HepG2 (cell line): ENCODE measurements around the gene KIF2C. TPM values are rescaled to one million over a fixed set of nuclear protein-coding genes. Genes with fewer than 3 reads are reported as not detected.

ENCODE experiments used
- ATAC-seq: fragments of 200-7000 bp; cut with Tn5 transposase; 3 replicates; pipeline ENCODE4 v1.9.1; 2020; ENCODE audit warnings: mild to moderate bottlenecking, moderate library complexity
- BruUV-seq: library from RNA; stranded (reverse); fragments of 400-500 nt; replicated peaks from 2 replicates; lab custom pipeline; 2021; lab: Mats Ljungman, UMichigan
- CTCF ChIA-PET: fragments of 300-600 bp; formaldehyde crosslinking; extraction: SDS; loops from one replicate; lab custom pipeline; 2021; ENCODE audit warnings: low total read pairs, inconsistent platforms, low intra/inter-chr PET ratio; lab: Yijun Ruan, JAX
- POLR2A ChIA-PET: fragments of 350-600 bp; sonication (Branson Sonifier 250); formaldehyde crosslinking; loops from one replicate; lab custom pipeline; 2020; ENCODE audit warnings: antibody characterized with exemption, inconsistent platforms; lab: Yijun Ruan, JAX
- DNase-seq: peaks from one replicate; pipeline ENCODE4 v3.0.0-alpha.2; 2015; ENCODE audit warnings: low spot score
- FAIRE-seq: peaks from 3 replicates; lab custom pipeline; 2011; peaks lifted over from hg19 to GRCh38; lab: Jason Lieb, UNC
- H2AFZ ChIP-seq: one replicate; pipeline ENCODE4 v1.6.1; 2011; ENCODE audit warnings: low read length, inconsistent platforms
- H3K27ac ChIP-seq: fragments of 300-600 bp; 3 replicates; pipeline ENCODE4 v1.8.0; 2011; ENCODE audit warnings: mixed run types, mild to moderate bottlenecking, mixed read lengths, low read length, inconsistent platforms; ENCODE audit not compliant: insufficient read depth; ENCODE audit errors: extremely low read length
- H3K27me3 ChIP-seq, 2 experiments: fragments of 200-600 bp in 1 of 2; 2 replicates in 1 of 2; 3 replicates in 1 of 2; pipeline versions ENCODE4 v1.6.0 to v1.8.0; 2011; ENCODE audit warnings: low read length in 2 of 2, mild to moderate bottlenecking in 2 of 2, moderate library complexity in 2 of 2, inconsistent platforms in 1 of 2; ENCODE audit not compliant: insufficient read depth in 2 of 2, control insufficient read depth in 1 of 2
- H3K36me3 ChIP-seq, 2 experiments: fragments of 200-600 bp in 1 of 2; replicated peaks in 1 of 2; 2 replicates in 1 of 2; 3 replicates in 1 of 2; pipeline versions ENCODE4 v1.5.1 to v1.8.0; 2011; ENCODE audit warnings: low read length in 2 of 2, inconsistent platforms in 1 of 2; ENCODE audit not compliant: insufficient read depth in 2 of 2, control insufficient read depth in 1 of 2
- H3K4me1 ChIP-seq: 2 replicates; pipeline ENCODE4 v1.5.1; 2012; ENCODE audit warnings: low read length, inconsistent platforms; ENCODE audit not compliant: insufficient read depth
- H3K4me2 ChIP-seq: 2 replicates; pipeline ENCODE4 v1.6.0; 2011; ENCODE audit warnings: low read depth, low read length, inconsistent platforms
- H3K4me3 ChIP-seq, 3 experiments: fragments of 200-600 bp in 1 of 3; sonication (generic), shearing (Covaris generic) in 1 of 3; replicated peaks in 1 of 3; 2 replicates each; pipeline ENCODE4 v1.5.1; 2011 to 2016; ENCODE audit warnings: low read length in 3 of 3, inconsistent platforms in 2 of 3, low read depth in 2 of 3, mild to moderate bottlenecking in 2 of 3, control low read depth in 1 of 3, mixed read lengths in 1 of 3; ENCODE audit not compliant: insufficient read depth in 1 of 3
- H3K79me2 ChIP-seq: one replicate; pipeline ENCODE4 v1.6.1; 2011; ENCODE audit warnings: low read length, inconsistent platforms; ENCODE audit not compliant: insufficient read depth
- H3K9ac ChIP-seq: 2 replicates; pipeline ENCODE4 v1.6.0; 2011; ENCODE audit warnings: mild to moderate bottlenecking, low read depth, low read length, inconsistent platforms; ENCODE audit not compliant: insufficient read depth
- H3K9me3 ChIP-seq: 2 replicates; pipeline ENCODE4 v1.5.1; 2012; ENCODE audit warnings: mild to moderate bottlenecking, low read length
- H4K20me1 ChIP-seq: 2 replicates; pipeline ENCODE4 v1.6.0; 2011; ENCODE audit warnings: inconsistent platforms, mild to moderate bottlenecking, low read length, moderate library complexity; ENCODE audit not compliant: insufficient read depth
- ATF1 ChIP-seq: IDR thresholded peaks from 2 replicates; pipeline ENCODE4 v1.6.1; 2016; ENCODE audit warnings: mild to moderate bottlenecking, control low read depth
- HES4 ChIP-seq: sonication (generic); formaldehyde crosslinking; IDR thresholded peaks from 2 replicates; pipeline ENCODE4 v1.9.0; 2021; ENCODE audit warnings: mild to moderate bottlenecking, missing genetic modification reagents, borderline replicate concordance
- SMARCE1 ChIP-seq: fragments of 450-650 bp; IDR thresholded peaks from 2 replicates; pipeline ENCODE4 v1.6.1; 2017; ENCODE audit warnings: borderline replicate concordance
- ZNF331 ChIP-seq: sonication (generic); formaldehyde crosslinking; IDR thresholded peaks from 2 replicates; pipeline ENCODE4 v1.4.0; 2020; ENCODE audit warnings: missing genetic modification reagents
- ZNF619 ChIP-seq: sonication (generic); formaldehyde crosslinking; IDR thresholded peaks from 2 replicates; pipeline ENCODE4 v1.4.0; 2020; ENCODE audit warnings: mild to moderate bottlenecking, missing genetic modification reagents
- WGBS: methylation state at CpG from one replicate; pipeline ENCODE4 v1.1.6; 2017; ENCODE audit warnings: low lambda C conversion rate; 5-methylcytosine and 5-hydroxymethylcytosine counted together
- in situ Hi-C: cut with HindIII; loops from 2 replicates; pipeline ENCODE4 v1.10.0; 2017; ENCODE audit warnings: low pct_unique_long_range_greater_than_20kb; ENCODE audit not compliant: extremely low pct_ligation_motif_present
- intact Hi-C: fragments of 100-400 bp; cut with micrococcal nuclease; formaldehyde crosslinking; loops from one replicate; pipeline ENCODE4 v1.10.0; 2022; ENCODE audit not compliant: unreplicated experiment
- polyA plus RNA-seq, 8 experiments: library from polyadenylated mRNA; depleted of rRNA in 3 of 8; stranded (reverse) in 7 of 8; unstranded in 1 of 8; fragments of >200 nt; fragmentation: Illumina TruSeq in 4 of 8; extraction: Trizol in 4 of 8; gene quantifications; 2 replicates each; pipeline versions ENCODE4 v1.2.1 to v1.2.3, GENCODE V29; 2011 to 2016; ENCODE audit warnings: low read depth in 4 of 8, missing spikeins in 1 of 8, mixed read lengths in 1 of 8; ENCODE audit not compliant: insufficient read depth in 1 of 8
- total RNA-seq, 5 experiments: library from RNA; depleted of rRNA; stranded (reverse); fragments of >200 nt; fragmentation: Illumina TruSeq; extraction: Trizol; gene quantifications; 2 replicates each; pipeline ENCODE4 v1.2.3, GENCODE V29; 2016; ENCODE audit warnings: low read depth in 1 of 5
- TF ChIP-seq, protein P1 (sequence below): sonication (generic); formaldehyde crosslinking; IDR thresholded peaks from 2 replicates; pipeline ENCODE4 v1.5.0; 2020; ENCODE audit warnings: mild to moderate bottlenecking, missing genetic modification reagents, borderline replicate concordance
- TF ChIP-seq, protein P2 (sequence below): IDR thresholded peaks from 2 replicates; pipeline ENCODE4 v1.6.1; 2016; ENCODE audit warnings: control low read depth
- TF ChIP-seq, protein P3 (sequence below): sonication (generic); formaldehyde crosslinking; IDR thresholded peaks from 2 replicates; pipeline ENCODE4 v1.8.0; 2022; ENCODE audit warnings: mild to moderate bottlenecking, missing genetic modification reagents; ENCODE audit not compliant: insufficient replicate concordance
- TF ChIP-seq, protein P4 (sequence below): sonication (generic); formaldehyde crosslinking; IDR thresholded peaks from 2 replicates; pipeline ENCODE4 v1.8.0; 2023; ENCODE audit warnings: mild to moderate bottlenecking, missing genetic modification reagents

Gene KIF2C
- total and polyA plus RNA-seq, 2 of the 13 experiments (the other 11 are each of a cell fraction or from before 2014, with no cell fraction given), result 29.7 to 53.7 TPM

- TF ChIP-seq, protein P1, sequence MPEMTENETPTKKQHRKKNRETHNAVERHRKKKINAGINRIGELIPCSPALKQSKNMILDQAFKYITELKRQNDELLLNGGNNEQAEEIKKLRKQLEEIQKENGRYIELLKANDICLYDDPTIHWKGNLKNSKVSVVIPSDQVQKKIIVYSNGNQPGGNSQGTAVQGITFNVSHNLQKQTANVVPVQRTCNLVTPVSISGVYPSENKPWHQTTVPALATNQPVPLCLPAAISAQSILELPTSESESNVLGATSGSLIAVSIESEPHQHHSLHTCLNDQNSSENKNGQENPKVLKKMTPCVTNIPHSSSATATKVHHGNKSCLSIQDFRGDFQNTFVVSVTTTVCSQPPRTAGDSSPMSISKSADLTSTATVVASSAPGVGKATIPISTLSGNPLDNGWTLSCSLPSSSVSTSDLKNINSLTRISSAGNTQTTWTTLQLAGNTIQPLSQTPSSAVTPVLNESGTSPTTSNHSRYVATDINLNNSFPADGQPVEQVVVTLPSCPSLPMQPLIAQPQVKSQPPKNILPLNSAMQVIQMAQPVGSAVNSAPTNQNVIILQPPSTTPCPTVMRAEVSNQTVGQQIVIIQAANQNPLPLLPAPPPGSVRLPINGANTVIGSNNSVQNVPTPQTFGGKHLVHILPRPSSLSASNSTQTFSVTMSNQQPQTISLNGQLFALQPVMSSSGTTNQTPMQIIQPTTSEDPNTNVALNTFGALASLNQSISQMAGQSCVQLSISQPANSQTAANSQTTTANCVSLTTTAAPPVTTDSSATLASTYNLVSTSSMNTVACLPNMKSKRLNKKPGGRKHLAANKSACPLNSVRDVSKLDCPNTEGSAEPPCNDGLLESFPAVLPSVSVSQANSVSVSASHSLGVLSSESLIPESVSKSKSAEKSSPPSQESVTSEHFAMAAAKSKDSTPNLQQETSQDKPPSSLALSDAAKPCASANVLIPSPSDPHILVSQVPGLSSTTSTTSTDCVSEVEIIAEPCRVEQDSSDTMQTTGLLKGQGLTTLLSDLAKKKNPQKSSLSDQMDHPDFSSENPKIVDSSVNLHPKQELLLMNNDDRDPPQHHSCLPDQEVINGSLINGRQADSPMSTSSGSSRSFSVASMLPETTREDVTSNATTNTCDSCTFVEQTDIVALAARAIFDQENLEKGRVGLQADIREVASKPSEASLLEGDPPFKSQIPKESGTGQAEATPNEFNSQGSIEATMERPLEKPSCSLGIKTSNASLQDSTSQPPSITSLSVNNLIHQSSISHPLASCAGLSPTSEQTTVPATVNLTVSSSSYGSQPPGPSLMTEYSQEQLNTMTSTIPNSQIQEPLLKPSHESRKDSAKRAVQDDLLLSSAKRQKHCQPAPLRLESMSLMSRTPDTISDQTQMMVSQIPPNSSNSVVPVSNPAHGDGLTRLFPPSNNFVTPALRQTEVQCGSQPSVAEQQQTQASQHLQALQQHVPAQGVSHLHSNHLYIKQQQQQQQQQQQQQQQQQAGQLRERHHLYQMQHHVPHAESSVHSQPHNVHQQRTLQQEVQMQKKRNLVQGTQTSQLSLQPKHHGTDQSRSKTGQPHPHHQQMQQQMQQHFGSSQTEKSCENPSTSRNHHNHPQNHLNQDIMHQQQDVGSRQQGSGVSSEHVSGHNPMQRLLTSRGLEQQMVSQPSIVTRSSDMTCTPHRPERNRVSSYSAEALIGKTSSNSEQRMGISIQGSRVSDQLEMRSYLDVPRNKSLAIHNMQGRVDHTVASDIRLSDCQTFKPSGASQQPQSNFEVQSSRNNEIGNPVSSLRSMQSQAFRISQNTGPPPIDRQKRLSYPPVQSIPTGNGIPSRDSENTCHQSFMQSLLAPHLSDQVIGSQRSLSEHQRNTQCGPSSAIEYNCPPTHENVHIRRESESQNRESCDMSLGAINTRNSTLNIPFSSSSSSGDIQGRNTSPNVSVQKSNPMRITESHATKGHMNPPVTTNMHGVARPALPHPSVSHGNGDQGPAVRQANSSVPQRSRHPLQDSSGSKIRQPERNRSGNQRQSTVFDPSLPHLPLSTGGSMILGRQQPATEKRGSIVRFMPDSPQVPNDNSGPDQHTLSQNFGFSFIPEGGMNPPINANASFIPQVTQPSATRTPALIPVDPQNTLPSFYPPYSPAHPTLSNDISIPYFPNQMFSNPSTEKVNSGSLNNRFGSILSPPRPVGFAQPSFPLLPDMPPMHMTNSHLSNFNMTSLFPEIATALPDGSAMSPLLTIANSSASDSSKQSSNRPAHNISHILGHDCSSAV, result no peak
- TF ChIP-seq ZNF331 (CRISPR knock-in tag), result no peak
Observed at GRCh38 chr1:44743211-44743610, 3.6 kb downstream of the KIF2C start (continued).

GRCh38 chr1:44747878-44748277, 8.2 kb downstream of the KIF2C start:
- Histone ChIP-seq H3K27me3 (no peaks in the 10 kb centered on the region), H3K79me2 (peaks cover 19% of the 10 kb centered on the region), H3K27ac (no peak overlapping the region), H3K4me2 (no peak overlapping the region), H3K4me1 (peaks cover 14% of the 10 kb centered on the region), H2AFZ (no peak overlapping the region), H3K9ac (no peak overlapping the region), H3K36me3 (peaks cover 31 to 57% of the 10 kb centered on the region in 2 experiments), H4K20me1 (no peaks in the 10 kb centered on the region), H3K9me3 (no peaks in the 10 kb centered on the region), H3K4me3 (no peak overlapping the region)
- CTCF ChIA-PET, result no interaction called here
- TF ChIP-seq, protein P2, sequence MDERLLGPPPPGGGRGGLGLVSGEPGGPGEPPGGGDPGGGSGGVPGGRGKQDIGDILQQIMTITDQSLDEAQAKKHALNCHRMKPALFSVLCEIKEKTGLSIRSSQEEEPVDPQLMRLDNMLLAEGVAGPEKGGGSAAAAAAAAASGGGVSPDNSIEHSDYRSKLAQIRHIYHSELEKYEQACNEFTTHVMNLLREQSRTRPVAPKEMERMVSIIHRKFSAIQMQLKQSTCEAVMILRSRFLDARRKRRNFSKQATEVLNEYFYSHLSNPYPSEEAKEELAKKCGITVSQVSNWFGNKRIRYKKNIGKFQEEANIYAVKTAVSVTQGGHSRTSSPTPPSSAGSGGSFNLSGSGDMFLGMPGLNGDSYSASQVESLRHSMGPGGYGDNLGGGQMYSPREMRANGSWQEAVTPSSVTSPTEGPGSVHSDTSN (CRISPR knock-in tag), result no peak
- TF ChIP-seq ATF1, result no peak
- no peak for TF ChIP-seq ZNF619
- TF ChIP-seq, protein P3, sequence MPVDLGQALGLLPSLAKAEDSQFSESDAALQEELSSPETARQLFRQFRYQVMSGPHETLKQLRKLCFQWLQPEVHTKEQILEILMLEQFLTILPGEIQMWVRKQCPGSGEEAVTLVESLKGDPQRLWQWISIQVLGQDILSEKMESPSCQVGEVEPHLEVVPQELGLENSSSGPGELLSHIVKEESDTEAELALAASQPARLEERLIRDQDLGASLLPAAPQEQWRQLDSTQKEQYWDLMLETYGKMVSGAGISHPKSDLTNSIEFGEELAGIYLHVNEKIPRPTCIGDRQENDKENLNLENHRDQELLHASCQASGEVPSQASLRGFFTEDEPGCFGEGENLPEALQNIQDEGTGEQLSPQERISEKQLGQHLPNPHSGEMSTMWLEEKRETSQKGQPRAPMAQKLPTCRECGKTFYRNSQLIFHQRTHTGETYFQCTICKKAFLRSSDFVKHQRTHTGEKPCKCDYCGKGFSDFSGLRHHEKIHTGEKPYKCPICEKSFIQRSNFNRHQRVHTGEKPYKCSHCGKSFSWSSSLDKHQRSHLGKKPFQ (CRISPR knock-in tag), result no peak
- no peak for TF ChIP-seq SMARCE1
- TF ChIP-seq, protein P4, sequence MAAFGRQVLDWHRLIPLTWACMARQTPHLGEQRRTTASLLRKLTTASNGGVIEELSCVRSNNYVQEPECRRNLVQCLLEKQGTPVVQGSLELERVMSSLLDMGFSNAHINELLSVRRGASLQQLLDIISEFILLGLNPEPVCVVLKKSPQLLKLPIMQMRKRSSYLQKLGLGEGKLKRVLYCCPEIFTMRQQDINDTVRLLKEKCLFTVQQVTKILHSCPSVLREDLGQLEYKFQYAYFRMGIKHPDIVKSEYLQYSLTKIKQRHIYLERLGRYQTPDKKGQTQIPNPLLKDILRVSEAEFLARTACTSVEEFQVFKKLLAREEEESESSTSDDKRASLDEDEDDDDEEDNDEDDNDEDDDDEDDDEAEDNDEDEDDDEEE, result no peak
- TF ChIP-seq HES4 (CRISPR knock-in tag), result no peak
- BruUV-seq, result no TSS peak
- intact Hi-C loops (no loop called here), in situ Hi-C loops (no loop called here)
- 97% methylated on average over 3 of the region's 3 CpGs for WGBS
- ATAC-seq (no peak; the same call in 2 of the 3 replicates), FAIRE-seq (no peak), DNase-seq (no peak)
- POLR2A ChIA-PET, result interaction anchor here (1.8 kb wide), 1 partner anchor 28 kb away, joined by 8 read pairs; the partner anchor contains the start of gene RPS8
